NCI-H345 treated with DMSO at 0.1 percent for 48 hours (cell line): Measurements from ENCODE around the gene ZC2HC1C.

Source experiments
- DNase-seq: peaks from one replicate; lab custom pipeline; 2025; ENCODE audit not compliant: unreplicated experiment; lab: John Stamatoyannopoulos, UW

ZC2HC1C gene

GRCh38 chr14:75128596-75128990 lies 59.2 kb downstream of the ZC2HC1C start:
- no peak for DNase-seq
